SHP77 (cell line): ENCODE measurements around the gene STAG3.
A peak's percentile ranks its signal among the peaks of the same experiment; 100 is the strongest.
"Not testable (repeated sequence)": the region's sequence is repeated elsewhere in the genome, so short reads cannot be mapped to it uniquely, and the experiment has no call there.

Experiments
- DNase-seq, 2 experiments: peaks; one replicate each; lab custom pipeline; 2025; lab: John Stamatoyannopoulos, UW

STAG3 gene, protein sequence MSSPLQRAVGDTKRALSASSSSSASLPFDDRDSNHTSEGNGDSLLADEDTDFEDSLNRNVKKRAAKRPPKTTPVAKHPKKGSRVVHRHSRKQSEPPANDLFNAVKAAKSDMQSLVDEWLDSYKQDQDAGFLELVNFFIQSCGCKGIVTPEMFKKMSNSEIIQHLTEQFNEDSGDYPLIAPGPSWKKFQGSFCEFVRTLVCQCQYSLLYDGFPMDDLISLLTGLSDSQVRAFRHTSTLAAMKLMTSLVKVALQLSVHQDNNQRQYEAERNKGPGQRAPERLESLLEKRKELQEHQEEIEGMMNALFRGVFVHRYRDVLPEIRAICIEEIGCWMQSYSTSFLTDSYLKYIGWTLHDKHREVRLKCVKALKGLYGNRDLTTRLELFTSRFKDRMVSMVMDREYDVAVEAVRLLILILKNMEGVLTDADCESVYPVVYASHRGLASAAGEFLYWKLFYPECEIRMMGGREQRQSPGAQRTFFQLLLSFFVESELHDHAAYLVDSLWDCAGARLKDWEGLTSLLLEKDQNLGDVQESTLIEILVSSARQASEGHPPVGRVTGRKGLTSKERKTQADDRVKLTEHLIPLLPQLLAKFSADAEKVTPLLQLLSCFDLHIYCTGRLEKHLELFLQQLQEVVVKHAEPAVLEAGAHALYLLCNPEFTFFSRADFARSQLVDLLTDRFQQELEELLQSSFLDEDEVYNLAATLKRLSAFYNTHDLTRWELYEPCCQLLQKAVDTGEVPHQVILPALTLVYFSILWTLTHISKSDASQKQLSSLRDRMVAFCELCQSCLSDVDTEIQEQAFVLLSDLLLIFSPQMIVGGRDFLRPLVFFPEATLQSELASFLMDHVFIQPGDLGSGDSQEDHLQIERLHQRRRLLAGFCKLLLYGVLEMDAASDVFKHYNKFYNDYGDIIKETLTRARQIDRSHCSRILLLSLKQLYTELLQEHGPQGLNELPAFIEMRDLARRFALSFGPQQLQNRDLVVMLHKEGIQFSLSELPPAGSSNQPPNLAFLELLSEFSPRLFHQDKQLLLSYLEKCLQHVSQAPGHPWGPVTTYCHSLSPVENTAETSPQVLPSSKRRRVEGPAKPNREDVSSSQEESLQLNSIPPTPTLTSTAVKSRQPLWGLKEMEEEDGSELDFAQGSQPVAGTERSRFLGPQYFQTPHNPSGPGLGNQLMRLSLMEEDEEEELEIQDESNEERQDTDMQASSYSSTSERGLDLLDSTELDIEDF

DNA sequence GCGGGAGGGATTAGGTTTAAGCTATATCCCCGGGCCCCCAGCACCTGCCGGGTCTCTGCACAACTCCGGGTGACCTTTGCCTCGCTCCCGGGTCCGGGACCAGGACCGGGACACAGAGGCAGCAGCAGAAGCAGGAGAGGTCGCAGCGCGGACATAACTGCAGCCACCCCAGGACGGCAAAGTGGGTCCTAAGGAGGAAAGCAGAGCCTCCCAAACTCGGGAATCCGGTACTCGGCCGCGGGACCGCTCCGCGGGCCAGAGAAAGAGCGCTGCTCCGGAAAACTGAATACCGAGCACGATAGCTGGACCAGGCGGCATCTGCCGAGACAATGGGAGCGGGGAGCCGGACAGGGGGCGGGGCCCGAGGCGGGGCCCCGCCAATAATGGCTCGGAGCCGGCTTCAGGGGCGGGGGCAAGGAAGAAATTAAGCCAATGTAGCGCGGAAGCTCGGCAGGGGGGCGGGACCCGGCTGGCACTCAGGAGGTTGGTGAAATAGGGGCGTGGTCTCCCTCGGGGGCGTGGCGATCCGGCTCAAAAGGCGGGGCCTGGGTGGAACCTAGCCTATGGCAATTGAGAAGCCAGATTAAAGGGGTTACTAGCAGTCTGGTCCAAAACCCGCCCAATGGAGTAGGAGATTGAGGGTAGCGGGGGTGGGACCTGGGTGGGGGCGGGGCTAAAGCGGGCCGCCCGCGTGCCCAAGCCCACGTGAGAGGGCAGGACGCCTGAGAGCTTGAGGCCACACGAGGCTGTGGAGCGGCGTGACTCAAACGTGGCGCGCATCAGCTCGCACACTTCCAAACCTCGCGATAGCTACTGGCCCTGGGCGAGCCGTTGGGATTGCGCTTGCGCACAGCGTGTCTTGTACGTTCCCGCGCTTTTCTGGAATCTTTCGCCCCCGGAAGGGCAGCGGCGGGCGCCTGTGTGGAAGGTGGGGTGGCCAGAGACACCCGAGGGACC, at the start of gene STAG3, which contains the start of gene GPC2:
STAG3 (plus strand) TSS at position 874 of the 957 bp plus-strand sequence. CDS start 2,639 bp downstream, outside the sequence.
GPC2 (minus strand) TSS at position 337 of the 957 bp plus-strand sequence; CDS start at position 155, 182 bp downstream.
- DNase-seq, result peak; percentile 90 to 93

DNA sequence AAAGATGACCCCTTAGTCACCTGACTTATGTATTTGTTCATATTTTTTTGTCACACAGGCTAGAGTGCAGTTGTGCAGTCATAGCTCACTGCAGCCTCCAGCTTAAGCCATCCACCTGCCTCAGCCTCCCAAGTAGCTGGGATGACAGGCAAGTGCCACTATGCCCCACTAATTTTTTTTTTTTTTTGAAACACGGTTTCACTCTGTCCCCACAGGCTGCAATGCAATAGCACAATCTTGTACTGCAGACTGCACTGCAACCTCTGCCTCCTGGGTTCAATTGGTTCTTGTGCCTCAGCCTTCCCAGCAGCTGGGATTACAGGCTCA, 49.1 kb upstream of the STAG3 start:
- DNase-seq, result no peak

DNA sequence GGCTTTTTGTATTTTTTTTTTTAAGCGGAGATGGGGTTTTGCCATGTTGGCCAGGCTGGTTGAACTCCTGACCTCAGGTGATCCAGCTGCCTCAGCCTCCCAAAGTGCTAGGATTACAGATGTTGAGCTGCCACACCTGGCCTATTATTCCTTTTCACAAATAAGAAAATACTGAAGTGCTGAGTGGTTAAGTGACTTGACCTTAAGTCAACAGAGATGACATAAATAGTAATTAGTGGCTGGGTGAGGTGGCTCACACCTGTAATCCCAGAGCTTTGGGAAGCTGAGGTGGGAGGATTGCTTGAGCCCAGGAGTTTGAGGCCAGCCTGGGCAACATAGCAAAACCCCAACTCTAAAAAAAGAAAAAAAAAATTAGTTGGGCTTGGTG, 47.5 kb upstream of the STAG3 start:
- not testable (repeated sequence) for DNase-seq

DNA sequence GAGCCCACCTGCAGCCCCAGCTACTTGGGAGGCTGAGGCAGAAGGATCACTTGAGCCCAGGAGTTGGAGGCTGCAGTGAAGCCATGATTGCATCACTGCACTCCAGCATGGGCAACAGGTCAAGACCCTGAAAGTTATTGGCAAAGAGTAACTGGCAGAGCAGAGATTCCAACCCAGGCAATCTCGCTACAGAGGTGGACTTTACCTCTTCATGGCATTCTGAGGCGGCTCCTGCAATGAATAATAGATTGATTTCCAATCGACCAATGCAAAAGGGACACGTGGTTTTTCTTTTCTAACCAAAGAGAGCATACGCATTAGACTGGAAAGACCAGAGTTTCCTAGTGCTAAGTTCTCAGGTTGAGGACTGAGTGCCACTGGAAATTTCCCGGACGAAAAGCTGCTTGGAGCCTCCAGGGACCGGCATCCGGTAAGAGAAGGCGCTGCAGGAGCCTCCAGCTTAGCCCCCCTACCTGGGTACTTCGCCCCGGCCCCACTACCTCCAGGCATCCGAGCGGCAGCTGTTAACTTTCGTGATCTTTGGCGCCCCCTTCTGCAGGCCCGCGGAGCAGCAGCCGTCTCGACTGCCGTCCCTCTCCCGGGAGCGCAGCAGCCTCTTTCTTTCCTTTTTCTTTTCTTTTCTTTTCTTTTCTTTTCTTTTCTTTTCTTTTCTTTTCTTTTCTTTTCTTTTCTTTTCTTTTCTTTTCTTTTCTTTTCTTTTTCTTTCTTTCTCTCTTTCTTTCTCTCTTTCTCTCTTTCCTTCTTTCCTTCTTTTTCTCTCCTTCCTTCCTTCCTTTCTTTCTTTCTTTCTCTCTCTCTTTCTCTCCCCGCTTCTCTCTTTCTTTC, 46.9 kb upstream of the STAG3 start:
- DNase-seq, result peak; percentile 43 to 70

DNA sequence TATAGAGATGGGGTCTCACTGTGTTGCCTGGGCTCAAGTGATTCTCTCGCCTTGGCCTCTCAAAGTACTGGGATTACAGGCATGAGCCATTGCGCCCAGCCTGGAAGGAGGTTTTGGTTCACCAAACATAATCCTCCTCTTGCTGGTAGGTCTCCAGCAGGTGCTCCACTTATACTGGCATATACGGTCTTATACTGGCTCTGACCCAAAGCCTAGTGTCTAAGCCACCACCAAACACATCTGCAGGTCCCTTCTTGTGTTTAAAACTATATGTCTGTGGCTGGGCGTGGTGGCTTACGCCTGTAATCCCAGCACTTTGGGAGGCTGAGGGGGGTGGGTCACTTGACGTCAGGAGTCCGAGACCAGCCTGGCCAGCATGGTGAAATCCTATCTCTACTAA, 45.6 kb upstream of the STAG3 start:
- DNase-seq, result peak in 1 of 2 experiments; percentile 25

DNA sequence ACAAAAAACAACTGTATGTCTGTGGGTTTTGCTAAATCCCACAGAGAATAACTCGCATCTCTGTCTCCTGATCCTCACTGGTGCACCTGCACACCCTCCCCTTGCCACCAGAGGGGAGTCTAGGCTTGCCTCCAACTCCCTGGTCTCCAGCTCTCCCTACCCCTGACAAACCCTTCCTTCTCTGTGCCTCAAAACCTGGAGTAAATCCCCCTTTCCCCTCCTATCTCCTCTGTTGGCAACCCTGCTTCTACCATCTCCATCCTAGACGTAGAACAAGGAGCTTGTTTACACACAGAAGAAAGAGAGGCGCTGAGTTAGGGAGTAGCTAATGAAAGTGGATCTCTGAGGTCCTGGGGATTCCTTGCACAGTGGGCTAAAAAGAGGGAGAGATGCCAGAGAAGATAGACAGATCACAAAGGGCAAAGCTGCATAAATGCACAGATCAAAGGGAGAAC, 45.0 kb upstream of the STAG3 start:
- peak; percentile 61 to 74 for DNase-seq

DNA sequence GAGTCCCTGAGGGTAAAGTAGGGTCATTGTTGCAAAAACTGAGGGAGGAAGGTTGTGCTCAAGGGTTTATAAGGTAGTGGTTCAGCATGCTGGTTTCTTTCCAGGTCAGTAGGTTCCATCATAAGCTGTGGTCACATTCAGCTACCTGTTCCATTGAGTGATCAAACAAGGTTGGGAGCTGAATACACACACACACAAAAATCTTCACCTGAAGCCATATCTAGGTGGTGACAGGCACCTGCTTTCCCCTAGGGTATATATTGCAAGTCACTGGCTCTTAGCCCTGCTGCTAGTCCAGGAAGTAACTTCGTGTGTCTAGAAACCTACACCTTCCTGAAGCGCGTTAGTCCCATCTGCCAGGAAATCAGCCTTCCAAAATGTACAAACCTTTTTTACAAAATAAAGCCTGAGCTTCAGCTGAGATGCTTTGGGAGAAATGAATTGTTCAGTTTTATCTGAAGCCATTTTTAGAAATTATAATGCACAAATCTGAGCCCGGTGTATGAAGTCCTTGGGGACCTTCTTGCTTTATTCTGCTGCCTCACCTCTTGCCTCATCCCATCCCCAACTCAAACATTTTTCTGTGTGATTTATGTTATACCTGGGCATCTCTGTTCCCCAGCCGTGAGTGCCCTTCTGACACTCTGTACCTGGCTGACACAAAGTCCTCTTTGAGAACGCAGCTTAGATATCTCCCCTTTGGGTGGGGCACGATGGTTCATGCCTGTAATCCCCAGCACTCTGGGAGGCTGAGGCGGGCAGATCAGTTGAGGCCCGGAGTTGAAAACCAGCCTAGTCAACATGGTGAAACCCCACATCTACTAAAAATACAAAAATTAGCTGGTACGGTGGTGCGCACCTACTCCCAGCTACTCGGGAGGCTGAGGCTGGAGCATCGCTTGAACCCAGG, 39.6 kb upstream of the STAG3 start:
- no peak for DNase-seq

DNA sequence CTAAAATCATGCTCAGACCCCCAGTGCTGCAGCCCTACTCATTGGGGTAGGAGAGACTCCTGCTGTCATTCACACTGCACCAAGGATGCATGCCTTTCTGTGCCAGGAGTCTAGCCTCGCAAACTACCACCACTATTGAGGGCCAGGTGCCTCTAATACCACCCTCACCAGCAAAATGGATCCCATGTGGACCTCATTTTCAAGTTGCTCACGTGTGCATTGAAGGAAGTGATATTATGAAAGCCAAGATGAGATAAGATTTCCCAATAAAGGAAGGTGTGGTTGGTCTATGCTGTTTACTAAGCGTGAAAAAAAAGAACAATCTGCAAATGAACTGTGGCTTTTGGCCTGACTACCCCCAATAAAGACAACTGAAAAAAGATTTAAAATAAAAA, 36.2 kb upstream of the STAG3 start:
- no peak for DNase-seq

DNA sequence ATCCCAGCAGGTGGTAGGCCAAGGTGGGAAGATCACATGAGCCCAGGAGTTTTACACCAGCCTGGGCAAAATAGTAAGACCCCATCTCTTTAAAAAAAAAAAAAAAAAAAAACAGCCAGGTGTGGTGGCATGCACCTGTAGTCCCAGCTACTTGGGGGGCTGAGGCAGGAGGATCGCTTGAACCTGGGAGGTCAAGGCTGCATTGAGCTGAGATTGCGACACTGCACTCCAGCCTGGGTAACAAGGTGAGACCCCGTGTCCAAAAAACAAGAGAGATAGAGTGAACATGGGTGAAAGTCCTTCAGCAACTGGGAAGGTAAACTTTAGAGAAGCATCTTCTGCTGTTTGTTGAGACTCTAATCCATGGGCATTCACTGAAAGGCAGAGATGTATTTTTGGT, 35.3 kb upstream of the STAG3 start:
- no peak for DNase-seq

DNA sequence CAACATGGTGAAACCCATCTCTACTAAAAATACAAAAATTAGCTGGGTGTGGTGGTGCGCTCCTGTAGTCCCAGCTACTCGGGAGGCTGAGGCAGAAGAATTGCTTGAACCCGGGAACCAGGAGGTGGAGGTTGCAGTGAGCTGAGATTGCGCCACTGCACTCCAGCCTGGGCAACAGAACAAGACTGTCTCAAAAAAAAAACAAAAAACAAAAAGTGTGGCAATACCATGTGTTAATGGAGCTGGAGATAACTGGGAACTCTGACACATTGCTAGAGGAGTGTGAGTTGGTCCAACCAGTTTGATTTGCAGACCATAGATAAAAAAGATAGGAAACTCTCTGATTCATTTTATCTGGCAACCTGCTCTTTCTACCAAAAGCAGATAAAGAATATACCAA, 31.4 kb upstream of the STAG3 start:
- DNase-seq, result not testable (repeated sequence)

DNA sequence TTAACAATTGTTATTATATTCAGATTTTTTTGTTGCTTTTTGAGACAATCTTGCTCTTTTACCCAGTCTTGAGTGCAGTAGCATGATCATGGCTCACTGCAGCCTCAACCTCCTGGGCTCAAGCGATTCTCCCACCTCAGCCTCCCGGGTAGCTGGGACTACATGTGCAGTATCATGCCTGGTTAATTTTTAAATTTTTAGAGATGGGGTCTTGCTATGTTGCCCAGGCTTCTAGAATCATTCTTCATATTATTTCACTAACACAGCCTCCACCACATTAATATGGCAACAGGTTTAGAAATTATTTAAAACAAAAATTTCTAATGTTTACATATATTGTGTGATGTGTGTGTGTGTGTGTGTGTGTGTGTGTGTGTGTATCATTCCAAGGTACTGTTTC, 30.4 kb upstream of the STAG3 start:
- DNase-seq, result no peak

DNA sequence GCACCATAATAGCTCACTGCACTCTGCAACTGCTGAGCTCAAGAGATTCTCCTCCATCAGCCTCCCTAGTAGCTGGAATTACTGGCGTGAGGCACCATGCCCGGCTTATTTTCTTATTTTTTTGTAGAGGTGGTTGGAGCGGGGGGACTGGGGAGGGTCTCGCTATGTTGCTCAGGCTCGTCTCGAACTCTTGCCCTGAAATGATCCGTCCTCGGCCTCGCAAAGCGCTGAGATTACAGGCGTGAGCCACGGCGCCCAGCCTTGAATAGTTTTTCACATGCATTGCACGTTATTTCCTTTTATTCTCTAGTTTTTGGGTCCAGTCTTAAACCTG, 29.5 kb upstream of the STAG3 start:
- DNase-seq, result no peak

DNA sequence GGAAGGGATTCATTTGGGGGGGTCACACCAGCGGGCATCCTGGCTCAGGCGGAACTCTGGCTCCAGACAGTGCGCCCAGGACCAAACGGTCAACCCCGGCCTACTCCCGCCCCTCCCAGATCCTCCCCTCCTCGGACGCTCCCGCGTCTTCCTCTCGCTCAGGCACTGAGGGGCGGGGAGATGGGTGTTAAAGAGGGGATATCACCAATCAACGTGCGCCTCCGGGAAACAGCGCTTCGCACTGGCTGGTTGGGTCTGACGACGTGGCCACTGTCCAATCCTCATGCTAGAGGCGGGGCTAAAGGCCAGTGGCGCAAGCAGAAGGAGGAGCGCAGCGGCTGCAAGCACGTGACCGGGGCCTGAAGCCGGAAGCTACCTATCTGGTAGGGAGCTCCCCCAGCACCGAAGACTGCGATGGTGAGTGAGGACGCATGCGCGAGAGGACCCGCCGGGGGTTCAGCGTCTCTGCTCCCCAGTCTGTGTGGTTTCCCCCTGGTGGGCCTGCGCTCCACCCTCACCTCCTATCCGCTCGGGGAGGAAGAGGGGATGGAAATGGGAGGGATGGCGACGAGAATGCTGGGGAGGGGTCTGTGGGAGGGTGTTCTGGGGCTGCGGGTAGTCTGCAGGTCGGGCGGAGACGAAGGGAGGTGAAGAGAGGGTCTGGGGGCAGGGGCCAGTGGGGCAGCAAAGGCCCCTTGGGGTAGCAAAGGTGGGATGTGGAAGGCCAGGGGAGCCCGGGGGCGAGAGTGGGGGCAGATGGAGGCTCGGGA, 29.0 kb upstream of the STAG3 start, which contains the start of gene LAMTOR4:
LAMTOR4 (plus strand) TSS at position 360 of the 770 bp plus-strand sequence; CDS start at position 415, 55 bp downstream.
- DNase-seq, result peak; percentile 98

DNA sequence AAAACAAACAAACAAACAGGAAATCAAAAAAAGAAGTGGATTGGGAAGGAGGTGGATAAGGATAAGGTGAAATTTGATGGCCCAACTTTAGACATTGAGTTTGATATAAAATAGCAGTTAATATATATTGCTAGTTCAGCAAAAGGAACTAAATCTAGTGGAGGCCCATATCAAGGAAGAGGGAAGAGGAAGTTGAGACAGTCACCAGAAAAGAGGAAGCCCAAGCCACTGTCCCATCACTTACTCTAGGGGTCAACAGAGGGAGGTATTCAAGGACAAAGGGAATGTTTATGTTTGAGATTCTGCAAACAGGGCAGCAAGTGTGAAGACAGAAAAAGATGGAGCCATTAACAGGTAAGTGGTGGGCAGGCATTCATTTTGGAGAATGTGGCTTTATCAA, 25.3 kb upstream of the STAG3 start:
- no peak for DNase-seq

DNA sequence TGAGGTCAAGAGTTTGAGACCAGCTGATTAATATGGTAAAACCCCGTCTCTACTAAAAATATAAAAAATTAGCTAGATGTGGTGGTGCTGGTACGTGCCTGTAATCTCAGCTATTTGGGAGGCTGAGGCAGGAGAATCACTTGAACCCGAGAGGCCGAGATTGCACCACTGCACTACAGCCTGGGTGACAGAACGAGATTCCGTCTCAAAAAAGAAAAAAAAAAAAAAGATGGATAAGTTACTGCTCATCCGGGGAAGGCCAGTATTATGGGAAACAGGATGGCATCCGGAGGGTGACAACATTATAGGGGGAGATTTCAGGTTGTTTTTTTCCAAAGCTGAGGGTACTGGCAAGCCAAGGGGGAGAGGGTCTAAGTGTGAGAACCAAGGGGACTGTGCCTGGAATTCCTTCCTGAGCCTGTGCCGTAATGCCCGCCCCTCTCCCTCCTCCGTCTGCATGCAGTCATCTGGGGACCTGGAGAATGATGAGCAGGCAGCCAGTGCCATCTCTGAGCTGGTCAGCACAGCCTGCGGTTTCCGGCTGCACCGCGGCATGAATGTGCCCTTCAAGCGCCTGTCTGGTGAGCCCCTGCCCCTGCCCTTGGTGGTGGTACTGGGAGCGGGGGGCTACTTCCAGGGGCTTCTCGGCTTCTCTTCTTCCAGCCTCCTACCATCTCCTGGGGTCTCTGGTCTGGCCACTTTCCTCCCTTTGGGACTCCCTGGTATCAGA, 24.6 kb upstream of the STAG3 start:
- no peak for DNase-seq

DNA sequence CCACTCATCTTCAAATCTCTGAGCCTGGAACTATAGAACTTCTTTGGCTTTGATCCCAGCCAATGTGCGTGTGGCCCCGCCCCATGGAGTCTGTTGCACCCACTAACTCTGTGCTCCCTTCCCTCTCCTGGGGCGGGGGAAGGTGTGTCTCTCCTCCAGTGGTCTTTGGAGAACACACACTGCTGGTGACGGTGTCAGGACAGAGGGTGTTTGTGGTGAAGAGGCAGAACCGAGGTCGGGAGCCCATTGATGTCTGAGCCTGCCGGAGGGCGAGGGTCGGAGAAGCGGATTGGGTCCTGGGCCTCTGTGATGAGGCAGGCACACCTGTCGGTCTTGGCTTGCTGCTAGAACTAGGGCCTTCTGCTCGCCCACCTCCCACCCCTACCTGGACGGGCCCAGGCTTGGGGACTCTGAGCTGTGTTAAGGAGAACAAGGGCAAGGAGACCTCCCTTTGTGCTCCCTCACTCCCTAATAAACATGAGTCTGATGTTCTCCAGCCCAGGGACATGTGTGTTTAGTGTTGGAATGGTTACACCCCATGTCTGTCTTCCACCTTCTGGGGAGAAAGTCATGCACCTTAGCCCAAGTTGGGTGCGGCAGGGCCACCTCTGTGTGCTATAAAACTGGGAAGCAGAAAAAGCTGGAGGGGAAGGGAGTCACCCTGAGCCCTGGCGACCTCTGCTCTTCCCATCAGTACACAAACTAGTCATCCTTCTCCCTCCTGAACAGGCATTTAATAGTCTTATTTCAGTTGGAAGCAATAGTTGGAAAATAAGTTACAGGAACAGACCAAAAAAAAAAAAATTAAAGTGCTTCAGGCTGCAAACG, 23.8 kb upstream of the STAG3 start:
- DNase-seq, result no peak
